ENCODE measurements around the gene BPGM. TPM values are rescaled to one million over a fixed set of nuclear protein-coding genes. Genes with fewer than 3 reads are reported as not detected.

The BPGM gene
- total and polyA plus RNA-seq, 2 experiments from 2014 or later, result 16.9 TPM

- Histone ChIP-seq H2AFZ (peak overlapping the region; percentile 78), H3K4me2 (no peak overlapping the region), H3K27ac (ENCODE audit: low read depth) (no peak overlapping the region), H3K79me2 (replicated peaks; ENCODE audit: insufficient read depth) (no peaks in the 10 kb centered on the region), H3K36me3 (ENCODE audit: insufficient read depth) (no peaks in the 10 kb centered on the region), H3K4me1 (ENCODE audit: insufficient read depth) (peaks cover 13% of the 10 kb centered on the region), H3F3A (replicated peaks; ENCODE audit: low read depth) (no peaks in the 10 kb centered on the region), H3K4me3 (no peak overlapping the region), H3K27me3 (ENCODE audit: insufficient read depth) (no peaks in the 10 kb centered on the region), H4K20me1 (replicated peaks; ENCODE audit: insufficient read depth) (no peaks in the 10 kb centered on the region), H3K9me2 (ENCODE audit: insufficient read depth) (no peaks in the 10 kb centered on the region)
- peak; percentile 62 for ATAC-seq
- no peaks in the 10 kb centered on the region for H3K36me3 Mint-ChIP-seq (ENCODE audit: low read depth)
- no peak for TF ChIP-seq ZNF331 (CRISPR knock-in tag; IDR thresholded peaks at IDR 0.05; ENCODE audit: low read depth)
- TF ChIP-seq CREB1 (CRISPR knock-in tag; IDR thresholded peaks at IDR 0.05; ENCODE audit: low read depth), result no peak
- TF ChIP-seq EZH2phosphoT487 (IDR thresholded peaks at IDR 0.05; ENCODE audit: unreplicated experiment), result no peak
- no peak for TF ChIP-seq JUNB (IDR thresholded peaks at IDR 0.05; ENCODE audit: unreplicated experiment)
- TF ChIP-seq, protein P1, sequence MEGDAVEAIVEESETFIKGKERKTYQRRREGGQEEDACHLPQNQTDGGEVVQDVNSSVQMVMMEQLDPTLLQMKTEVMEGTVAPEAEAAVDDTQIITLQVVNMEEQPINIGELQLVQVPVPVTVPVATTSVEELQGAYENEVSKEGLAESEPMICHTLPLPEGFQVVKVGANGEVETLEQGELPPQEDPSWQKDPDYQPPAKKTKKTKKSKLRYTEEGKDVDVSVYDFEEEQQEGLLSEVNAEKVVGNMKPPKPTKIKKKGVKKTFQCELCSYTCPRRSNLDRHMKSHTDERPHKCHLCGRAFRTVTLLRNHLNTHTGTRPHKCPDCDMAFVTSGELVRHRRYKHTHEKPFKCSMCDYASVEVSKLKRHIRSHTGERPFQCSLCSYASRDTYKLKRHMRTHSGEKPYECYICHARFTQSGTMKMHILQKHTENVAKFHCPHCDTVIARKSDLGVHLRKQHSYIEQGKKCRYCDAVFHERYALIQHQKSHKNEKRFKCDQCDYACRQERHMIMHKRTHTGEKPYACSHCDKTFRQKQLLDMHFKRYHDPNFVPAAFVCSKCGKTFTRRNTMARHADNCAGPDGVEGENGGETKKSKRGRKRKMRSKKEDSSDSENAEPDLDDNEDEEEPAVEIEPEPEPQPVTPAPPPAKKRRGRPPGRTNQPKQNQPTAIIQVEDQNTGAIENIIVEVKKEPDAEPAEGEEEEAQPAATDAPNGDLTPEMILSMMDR (conservative IDR thresholded peaks at IDR 0.05; ENCODE audit: low read depth in 2 of 2), result no peak
- TF ChIP-seq, protein P2, sequence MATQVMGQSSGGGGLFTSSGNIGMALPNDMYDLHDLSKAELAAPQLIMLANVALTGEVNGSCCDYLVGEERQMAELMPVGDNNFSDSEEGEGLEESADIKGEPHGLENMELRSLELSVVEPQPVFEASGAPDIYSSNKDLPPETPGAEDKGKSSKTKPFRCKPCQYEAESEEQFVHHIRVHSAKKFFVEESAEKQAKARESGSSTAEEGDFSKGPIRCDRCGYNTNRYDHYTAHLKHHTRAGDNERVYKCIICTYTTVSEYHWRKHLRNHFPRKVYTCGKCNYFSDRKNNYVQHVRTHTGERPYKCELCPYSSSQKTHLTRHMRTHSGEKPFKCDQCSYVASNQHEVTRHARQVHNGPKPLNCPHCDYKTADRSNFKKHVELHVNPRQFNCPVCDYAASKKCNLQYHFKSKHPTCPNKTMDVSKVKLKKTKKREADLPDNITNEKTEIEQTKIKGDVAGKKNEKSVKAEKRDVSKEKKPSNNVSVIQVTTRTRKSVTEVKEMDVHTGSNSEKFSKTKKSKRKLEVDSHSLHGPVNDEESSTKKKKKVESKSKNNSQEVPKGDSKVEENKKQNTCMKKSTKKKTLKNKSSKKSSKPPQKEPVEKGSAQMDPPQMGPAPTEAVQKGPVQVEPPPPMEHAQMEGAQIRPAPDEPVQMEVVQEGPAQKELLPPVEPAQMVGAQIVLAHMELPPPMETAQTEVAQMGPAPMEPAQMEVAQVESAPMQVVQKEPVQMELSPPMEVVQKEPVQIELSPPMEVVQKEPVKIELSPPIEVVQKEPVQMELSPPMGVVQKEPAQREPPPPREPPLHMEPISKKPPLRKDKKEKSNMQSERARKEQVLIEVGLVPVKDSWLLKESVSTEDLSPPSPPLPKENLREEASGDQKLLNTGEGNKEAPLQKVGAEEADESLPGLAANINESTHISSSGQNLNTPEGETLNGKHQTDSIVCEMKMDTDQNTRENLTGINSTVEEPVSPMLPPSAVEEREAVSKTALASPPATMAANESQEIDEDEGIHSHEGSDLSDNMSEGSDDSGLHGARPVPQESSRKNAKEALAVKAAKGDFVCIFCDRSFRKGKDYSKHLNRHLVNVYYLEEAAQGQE (IDR thresholded peaks at IDR 0.05; ENCODE audit: unreplicated experiment), result no peak
- no peak for TF ChIP-seq EZH2 (IDR thresholded peaks at IDR 0.05; ENCODE audit: low read depth, unreplicated experiment)
- TF ChIP-seq ZNF114 (CRISPR knock-in tag; IDR thresholded peaks at IDR 0.05), result no peak
- TF ChIP-seq, protein P3, sequence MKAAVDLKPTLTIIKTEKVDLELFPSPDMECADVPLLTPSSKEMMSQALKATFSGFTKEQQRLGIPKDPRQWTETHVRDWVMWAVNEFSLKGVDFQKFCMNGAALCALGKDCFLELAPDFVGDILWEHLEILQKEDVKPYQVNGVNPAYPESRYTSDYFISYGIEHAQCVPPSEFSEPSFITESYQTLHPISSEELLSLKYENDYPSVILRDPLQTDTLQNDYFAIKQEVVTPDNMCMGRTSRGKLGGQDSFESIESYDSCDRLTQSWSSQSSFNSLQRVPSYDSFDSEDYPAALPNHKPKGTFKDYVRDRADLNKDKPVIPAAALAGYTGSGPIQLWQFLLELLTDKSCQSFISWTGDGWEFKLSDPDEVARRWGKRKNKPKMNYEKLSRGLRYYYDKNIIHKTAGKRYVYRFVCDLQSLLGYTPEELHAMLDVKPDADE (IDR thresholded peaks at IDR 0.05), result no peak
- TF ChIP-seq NANOG (IDR thresholded peaks at IDR 0.05; ENCODE audit: borderline replicate concordance), result no peak
- no peak for TF ChIP-seq STAT1 (IDR thresholded peaks at IDR 0.05; ENCODE audit: unreplicated experiment)
- TF ChIP-seq POLR2AphosphoS5 (IDR thresholded peaks at IDR 0.05; ENCODE audit: low read depth), result no peak
- TF ChIP-seq ZNF462 (CRISPR knock-in tag; IDR thresholded peaks at IDR 0.05), result no peak
- no peak for DNase-seq (ENCODE audit: low spot score)
- H3K4me1 Mint-ChIP-seq, result peaks cover 12% of the 10 kb centered on the region; the same call in 2 of the 3 replicates
- H3K4me3 Mint-ChIP-seq, result no peak overlapping the region
- H3K27ac Mint-ChIP-seq, result no peak overlapping the region
- peaks cover 3% of the 10 kb centered on the region for H3K27me3 Mint-ChIP-seq (ENCODE audit: insufficient read depth, low read depth, poor library complexity)
- H3K9me3 Mint-ChIP-seq, result no peaks in the 10 kb centered on the region; the same call in 2 of the 3 replicates
Measured at GRCh38 chr7:134703782-134704181, 57.1 kb downstream of the BPGM start.
